ENCODE results near the gene LRRC46.

LRRC46 gene

DNA sequence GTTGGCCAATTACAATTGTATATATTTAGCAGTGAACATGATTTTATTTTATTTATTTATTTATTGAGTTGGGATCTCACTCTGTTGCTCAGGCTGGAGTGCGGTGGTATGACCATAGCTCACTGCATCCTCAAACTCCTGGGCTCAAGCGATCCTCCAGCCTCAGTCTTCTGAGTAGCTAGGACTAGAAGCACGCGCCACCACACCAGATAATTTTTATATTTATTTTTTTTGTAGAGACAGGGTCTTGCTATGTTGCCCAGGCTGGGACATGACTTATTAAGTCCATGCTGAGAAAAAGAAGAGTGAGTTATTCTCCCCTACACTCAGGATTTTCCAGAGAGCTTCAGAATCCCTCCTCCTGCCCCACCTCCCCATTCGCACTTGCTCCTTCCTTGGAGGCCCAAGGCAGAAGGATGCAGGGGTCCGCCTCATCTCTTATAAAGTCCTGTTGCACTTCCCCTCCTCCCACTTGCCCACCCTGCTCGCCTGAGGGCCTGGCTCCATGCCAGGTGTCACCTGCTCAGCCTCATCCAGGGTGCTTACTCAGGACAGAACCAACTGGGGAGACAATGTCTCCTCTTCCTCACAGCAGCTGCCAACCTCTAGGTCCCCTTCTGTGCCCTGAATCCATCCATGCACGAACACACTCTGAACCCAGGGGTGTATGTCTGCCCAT lies 48.4 kb downstream of the LRRC46 start (continued):
- no peak for TF ChIP-seq PPARA (CRISPR knock-in tag; IDR thresholded peaks at IDR 0.05; ENCODE audit: borderline replicate concordance)
- TF ChIP-seq, protein P1, sequence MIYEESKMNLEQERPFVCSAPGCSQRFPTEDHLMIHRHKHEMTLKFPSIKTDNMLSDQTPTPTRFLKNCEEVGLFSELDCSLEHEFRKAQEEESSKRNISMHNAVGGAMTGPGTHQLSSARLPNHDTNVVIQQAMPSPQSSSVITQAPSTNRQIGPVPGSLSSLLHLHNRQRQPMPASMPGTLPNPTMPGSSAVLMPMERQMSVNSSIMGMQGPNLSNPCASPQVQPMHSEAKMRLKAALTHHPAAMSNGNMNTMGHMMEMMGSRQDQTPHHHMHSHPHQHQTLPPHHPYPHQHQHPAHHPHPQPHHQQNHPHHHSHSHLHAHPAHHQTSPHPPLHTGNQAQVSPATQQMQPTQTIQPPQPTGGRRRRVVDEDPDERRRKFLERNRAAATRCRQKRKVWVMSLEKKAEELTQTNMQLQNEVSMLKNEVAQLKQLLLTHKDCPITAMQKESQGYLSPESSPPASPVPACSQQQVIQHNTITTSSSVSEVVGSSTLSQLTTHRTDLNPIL (CRISPR knock-in tag; IDR thresholded peaks at IDR 0.05; ENCODE audit: low read depth): no peak

DNA sequence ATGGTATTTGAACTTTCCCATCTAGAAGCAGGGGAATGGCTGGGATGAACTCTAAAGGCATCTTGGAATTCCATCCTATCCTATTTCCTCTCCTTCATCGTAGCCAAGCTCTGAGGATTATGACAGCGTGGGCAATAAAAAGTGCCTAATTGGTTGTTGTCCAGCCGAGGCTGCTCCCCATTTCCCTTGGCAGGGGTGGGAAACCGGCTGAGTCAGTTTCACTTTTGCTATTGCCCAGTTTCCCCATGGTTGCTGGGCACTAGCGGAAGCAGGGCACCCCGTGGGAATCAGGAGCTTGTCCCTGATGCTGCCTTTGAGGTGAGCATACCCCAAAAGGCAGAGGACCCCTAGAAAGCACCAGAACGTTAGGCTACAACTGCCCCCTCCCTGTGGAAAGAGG lies 50.8 kb downstream of the LRRC46 start:
- TF ChIP-seq PATZ1 (CRISPR knock-in tag; IDR thresholded peaks at IDR 0.05; ENCODE audit: borderline replicate concordance) (no peak), TCF4 (CRISPR knock-in tag; IDR thresholded peaks at IDR 0.05; ENCODE audit: borderline replicate concordance) (no peak), CSDC2 (CRISPR knock-in tag; IDR thresholded peaks at IDR 0.05) (no peak)
- peak; percentile 8; the same call in 1 of the 3 replicates for ATAC-seq

DNA sequence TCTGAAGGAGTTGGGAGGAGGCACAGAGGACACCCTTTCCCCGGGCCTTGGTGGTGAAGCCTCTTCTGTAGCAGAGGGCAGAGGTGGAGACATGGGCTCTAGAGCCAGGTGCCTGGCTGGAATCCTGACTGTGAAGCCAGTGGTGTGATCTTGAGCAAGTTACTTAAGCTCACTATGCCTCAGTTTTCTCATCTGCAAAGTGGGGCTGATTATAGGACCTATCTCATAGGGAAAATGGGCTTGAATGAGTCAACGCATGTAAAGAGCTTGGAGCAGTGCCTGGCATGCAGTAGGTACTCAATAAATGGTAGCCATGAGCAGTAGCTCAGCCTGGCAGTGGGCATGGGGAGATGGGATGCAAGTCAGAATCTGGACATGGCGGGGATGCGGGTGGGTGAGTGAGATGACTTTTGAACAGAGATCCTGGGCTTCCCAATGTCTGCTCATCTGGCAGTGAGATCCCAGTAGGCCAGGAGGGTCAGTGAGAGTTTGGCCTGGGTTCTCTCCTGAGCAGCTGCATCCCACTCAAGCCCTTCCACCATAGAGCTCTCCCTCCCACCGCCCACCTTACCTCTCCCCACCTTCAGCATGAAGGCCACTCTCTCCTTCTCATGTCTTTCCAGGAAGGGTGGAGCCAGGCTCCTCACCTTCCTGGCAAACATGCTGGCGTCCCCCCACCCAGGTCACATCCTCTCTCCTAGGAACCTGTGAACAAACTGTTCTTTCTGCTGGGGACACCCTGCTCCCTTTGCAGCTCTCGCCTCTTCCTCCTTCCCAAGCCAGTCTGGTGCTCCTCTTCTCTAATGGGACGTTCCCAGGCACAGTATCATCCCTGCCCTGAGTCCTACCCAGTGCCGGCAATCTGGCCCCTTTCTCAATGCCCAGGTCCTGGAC lies 51.5 kb downstream of the LRRC46 start:
- ATAC-seq: no peak
- TF ChIP-seq TSHZ2 (CRISPR knock-in tag; IDR thresholded peaks at IDR 0.05) (no peak), ESRRG (CRISPR knock-in tag; IDR thresholded peaks at IDR 0.05) (no peak), ISL1 (CRISPR knock-in tag; IDR thresholded peaks at IDR 0.05) (no peak), ARNTL (CRISPR knock-in tag; IDR thresholded peaks at IDR 0.05; ENCODE audit: borderline replicate concordance, low read depth) (no peak), ZNF8 (CRISPR knock-in tag; IDR thresholded peaks at IDR 0.05) (no peak), BACH2 (CRISPR knock-in tag; IDR thresholded peaks at IDR 0.05; ENCODE audit: borderline replicate concordance) (no peak)

DNA sequence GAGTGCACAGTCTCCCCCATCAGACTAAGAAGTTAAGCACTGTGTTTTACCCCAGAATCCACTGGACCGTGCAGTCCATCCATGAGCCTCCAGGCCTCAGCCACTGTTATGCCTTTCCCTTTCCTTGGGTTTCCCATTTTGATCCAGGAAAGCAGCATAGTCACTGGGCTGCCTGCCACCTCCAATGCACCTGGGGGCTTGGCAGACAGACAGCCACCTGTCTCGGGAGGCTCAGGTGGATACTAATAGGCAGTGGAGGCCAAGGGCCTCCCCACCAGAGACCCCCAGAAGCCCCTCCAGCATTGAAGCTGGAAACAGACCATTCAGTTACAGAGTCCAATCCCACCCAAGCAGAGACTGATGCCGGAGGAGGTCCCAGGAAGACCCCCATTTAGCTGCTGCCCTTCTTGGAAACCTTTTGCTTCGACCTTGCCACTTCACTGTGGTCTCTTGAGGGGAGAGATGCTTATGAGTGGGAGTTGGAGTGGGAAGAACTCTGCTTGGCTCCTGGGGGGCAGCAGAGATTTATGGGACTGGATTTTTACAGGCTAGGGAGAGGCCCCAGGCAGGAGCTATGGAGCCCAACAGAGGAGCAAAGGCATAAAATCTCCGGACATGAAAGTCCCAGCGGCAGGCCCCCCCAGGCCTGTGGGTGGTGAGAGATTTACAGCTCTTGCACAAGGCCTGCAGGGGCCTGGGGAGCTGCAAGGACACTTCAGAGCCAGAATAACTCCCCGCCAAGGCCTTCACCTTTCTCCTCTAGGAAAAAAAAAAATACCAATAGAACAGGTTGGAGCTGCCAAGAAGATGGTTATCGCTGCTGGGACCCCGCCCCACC lies 52.3 kb downstream of the LRRC46 start:
- ATAC-seq: no peak
- no peak for TF ChIP-seq SNAI2 (CRISPR knock-in tag; IDR thresholded peaks at IDR 0.05)
- no peak for TF ChIP-seq ZNF565 (CRISPR knock-in tag; conservative IDR thresholded peaks at IDR 0.05; ENCODE audit: low read depth)
- TF ChIP-seq PATZ1 (CRISPR knock-in tag; IDR thresholded peaks at IDR 0.05; ENCODE audit: borderline replicate concordance): no peak
- no peak for TF ChIP-seq PPARA (CRISPR knock-in tag; IDR thresholded peaks at IDR 0.05; ENCODE audit: borderline replicate concordance)
- no peak for TF ChIP-seq ISL1 (CRISPR knock-in tag; IDR thresholded peaks at IDR 0.05)
- no peak for TF ChIP-seq TSHZ2 (CRISPR knock-in tag; IDR thresholded peaks at IDR 0.05)
- no peak for TF ChIP-seq ZNF8 (CRISPR knock-in tag; IDR thresholded peaks at IDR 0.05)
- no peak for TF ChIP-seq TOX (CRISPR knock-in tag; IDR thresholded peaks at IDR 0.05; ENCODE audit: borderline replicate concordance)
- no peak for TF ChIP-seq ZFP3 (CRISPR knock-in tag; IDR thresholded peaks at IDR 0.05)
- TF ChIP-seq ZC3H10 (CRISPR knock-in tag; IDR thresholded peaks at IDR 0.05): no peak
- TF ChIP-seq, protein P1 (CRISPR knock-in tag; IDR thresholded peaks at IDR 0.05; ENCODE audit: low read depth): no peak
